COLO668 (cell line): ENCODE measurements around the gene CRYBB2.
A peak's percentile ranks its signal among the peaks of the same experiment; 100 is the strongest.
"Not testable (repeated sequence)": the region's sequence is repeated elsewhere in the genome, so short reads cannot be mapped to it uniquely, and the experiment has no call there.

Source experiments
- DNase-seq: peaks from one replicate; lab custom pipeline; 2025; ENCODE audit not compliant: unreplicated experiment; lab: John Stamatoyannopoulos, UW

Gene CRYBB2

GRCh38 chr22:25199731-25200520 lies 19.5 kb upstream of the CRYBB2 start, which contains the start of gene CRYBB3:
TSS of gene CRYBB3 (plus strand) at chr22:25199858. CDS start at chr22:25201397, 1,539 bp downstream.
- no peak for DNase-seq

GRCh38 chr22:25200967-25201366 lies 18.5 kb upstream of the CRYBB2 start:
- no peak for DNase-seq

- DNase-seq = no peak
Measured at GRCh38 chr22:25201557-25202273, 17.7 kb upstream of the CRYBB2 start.

GRCh38 chr22:25202290-25202921 lies 17.0 kb upstream of the CRYBB2 start:
- DNase-seq = peak; percentile 57

- no peak for DNase-seq
Measured at GRCh38 chr22:25203082-25203481, 16.4 kb upstream of the CRYBB2 start.

GRCh38 chr22:25204547-25204946 lies 14.9 kb upstream of the CRYBB2 start:
- DNase-seq = not testable (repeated sequence)

- no peak for DNase-seq
Measured at GRCh38 chr22:25205847-25206246, 13.6 kb upstream of the CRYBB2 start.

GRCh38 chr22:25206998-25207397 lies 12.4 kb upstream of the CRYBB2 start:
- no peak for DNase-seq

- no peak for DNase-seq
Measured at GRCh38 chr22:25207553-25208157, 11.8 kb upstream of the CRYBB2 start.

- DNase-seq = no peak
Measured at GRCh38 chr22:25208328-25208727, 11.1 kb upstream of the CRYBB2 start.

- no peak for DNase-seq
Measured at GRCh38 chr22:25208743-25209505, 10.5 kb upstream of the CRYBB2 start.

GRCh38 chr22:25210793-25211192 lies 8.6 kb upstream of the CRYBB2 start:
- no peak for DNase-seq

- no peak for DNase-seq
Measured at GRCh38 chr22:25212337-25212736, 7.1 kb upstream of the CRYBB2 start.

- no peak for DNase-seq
Measured at GRCh38 chr22:25213221-25213620, 6.2 kb upstream of the CRYBB2 start.

GRCh38 chr22:25216230-25216629 lies 3.2 kb upstream of the CRYBB2 start:
- DNase-seq = no peak

GRCh38 chr22:25219948-25220442 lies 556 bp downstream of the CRYBB2 start:
- no peak for DNase-seq

- DNase-seq = no peak
Measured at GRCh38 chr22:25221790-25222189, 2.4 kb downstream of the CRYBB2 start.

GRCh38 chr22:25223269-25223850 lies 3.9 kb downstream of the CRYBB2 start:
- no peak for DNase-seq

- DNase-seq = no peak
Measured at GRCh38 chr22:25228822-25229221, 9.4 kb downstream of the CRYBB2 start.

- not testable (repeated sequence) for DNase-seq
Measured at GRCh38 chr22:25230760-25231159, 11.3 kb downstream of the CRYBB2 start.
